HT-29 (cell line): ENCODE data around the gene SUSD3. TPM values are rescaled to one million over a fixed set of nuclear protein-coding genes. Genes with fewer than 3 reads are reported as not detected.

ENCODE experiments used
- DNase-seq: peaks from one replicate; pipeline ENCODE4 v3.0.0-alpha.2; 2015; ENCODE audit warnings: low spot score
- total RNA-seq: library from RNA; depleted of rRNA; stranded (reverse); fragments of >200 nt; shearing (Covaris generic); gene quantifications from 2 replicates; pipeline ENCODE4 v1.2.3, GENCODE V29; 2014

The SUSD3 gene
- total RNA-seq, 1 experiment from 2014 or later: 4.5 TPM

GRCh38 chr9:93028448-93029006 lies 30.0 kb upstream of the SUSD3 start:
- no peak for DNase-seq

GRCh38 chr9:93030642-93031628 lies 27.6 kb upstream of the SUSD3 start:
- DNase-seq: no peak

- peak; percentile 5 for DNase-seq
Observed at GRCh38 chr9:93031629-93032430, 26.7 kb upstream of the SUSD3 start.

- DNase-seq: no peak
Observed at GRCh38 chr9:93032545-93032944, 26.0 kb upstream of the SUSD3 start.

- no peak for DNase-seq
Observed at GRCh38 chr9:93033531-93033930, 25.0 kb upstream of the SUSD3 start.

- no peak for DNase-seq
Observed at GRCh38 chr9:93035106-93035660, 23.3 kb upstream of the SUSD3 start.

- no peak for DNase-seq
Observed at GRCh38 chr9:93035821-93036351, 22.6 kb upstream of the SUSD3 start.

GRCh38 chr9:93036887-93037475 lies 21.5 kb upstream of the SUSD3 start:
- DNase-seq: no peak

GRCh38 chr9:93037476-93037971 lies 21.0 kb upstream of the SUSD3 start:
- no peak for DNase-seq

GRCh38 chr9:93038918-93039317 lies 19.6 kb upstream of the SUSD3 start:
- DNase-seq: no peak

- DNase-seq: no peak
Observed at GRCh38 chr9:93039456-93039855, 19.0 kb upstream of the SUSD3 start.

- DNase-seq: no peak
Observed at GRCh38 chr9:93039976-93040375, 18.5 kb upstream of the SUSD3 start.

- no peak for DNase-seq
Observed at GRCh38 chr9:93040409-93040808, 18.1 kb upstream of the SUSD3 start.

GRCh38 chr9:93041108-93041802 lies 17.2 kb upstream of the SUSD3 start:
- DNase-seq: peak; percentile 8

- no peak for DNase-seq
Observed at GRCh38 chr9:93043122-93043521, 15.4 kb upstream of the SUSD3 start.

- DNase-seq: no peak
Observed at GRCh38 chr9:93045521-93045920, 13.0 kb upstream of the SUSD3 start.

GRCh38 chr9:93048566-93049448 lies 9.7 kb upstream of the SUSD3 start:
- DNase-seq: no peak

GRCh38 chr9:93049491-93049890 lies 9.0 kb upstream of the SUSD3 start:
- no peak for DNase-seq

- no peak for DNase-seq
Observed at GRCh38 chr9:93050231-93050630, 8.3 kb upstream of the SUSD3 start.
